ENCODE measurements around the gene DAB1. TPM values are rescaled to one million over a fixed set of nuclear protein-coding genes. Genes with fewer than 3 reads are reported as not detected.
A peak's percentile ranks its signal among the peaks of the same experiment; 100 is the strongest.

The DAB1 gene
- total RNA-seq, 6 donors from 2014 or later, result 0.15 to 0.20 TPM; not detected in 4

- no peak overlapping the region for H3K4me3 ChIP-seq
- H3K36me3 ChIP-seq, result no peaks in the 10 kb centered on the region
- ATAC-seq (ENCODE audit: low FRiP score in 2 of 2) (peak in 1 of 2 donors; percentile 42), DNase-seq (no peak)
- H3K4me1 ChIP-seq, result no peaks in the 10 kb centered on the region
- WGBS, 2 donors, result 57 to 62% methylated on average over 2 of the region's 2 CpGs
- H3K9me3 ChIP-seq, result no peaks in the 10 kb centered on the region
- no peak overlapping the region for H3K27ac ChIP-seq
- TF ChIP-seq POLR2AphosphoS5 (IDR thresholded peaks at IDR 0.05) (no peak), POLR2A (IDR thresholded peaks at IDR 0.05) (no peak), EP300 (IDR thresholded peaks at IDR 0.05) (no peak), CTCF (IDR thresholded peaks at IDR 0.05) (no peak)
- H3K27me3 ChIP-seq, result no peaks in the 10 kb centered on the region
Measured at GRCh38 chr1:56958526-56958925, 465.3 kb downstream of the DAB1 start.

- TF ChIP-seq EP300 (IDR thresholded peaks at IDR 0.05) (no peak), POLR2A (IDR thresholded peaks at IDR 0.05) (no peak), POLR2AphosphoS5 (IDR thresholded peaks at IDR 0.05) (no peak), CTCF (IDR thresholded peaks at IDR 0.05) (no peak)
- H3K36me3 ChIP-seq, result no peaks in the 10 kb centered on the region
- H3K9me3 ChIP-seq, result no peaks in the 10 kb centered on the region
- WGBS, 2 donors, result 50 to 53% methylated on average over 3 of the region's 3 CpGs
- no peak overlapping the region for H3K27ac ChIP-seq
- H3K27me3 ChIP-seq, result no peaks in the 10 kb centered on the region
- no peak overlapping the region for H3K4me3 ChIP-seq
- ATAC-seq (ENCODE audit: low FRiP score in 2 of 2), result no peak
- no peaks in the 10 kb centered on the region for H3K4me1 ChIP-seq
- no peak for DNase-seq
Measured at GRCh38 chr1:56957931-56958330, 465.9 kb downstream of the DAB1 start.

GRCh38 chr1:56954664-56955063 is 469.2 kb downstream of the DAB1 start:
- ATAC-seq (ENCODE audit: low FRiP score in 2 of 2) (no peak), DNase-seq (no peak)
- H3K27ac ChIP-seq, result no peak overlapping the region
- H3K27me3 ChIP-seq, result no peaks in the 10 kb centered on the region
- no peaks in the 10 kb centered on the region for H3K36me3 ChIP-seq
- 88 to 100% methylated on average over 1 of the region's 1 CpG for WGBS, 2 donors
- TF ChIP-seq POLR2A (IDR thresholded peaks at IDR 0.05), result no peak
- TF ChIP-seq EP300 (IDR thresholded peaks at IDR 0.05), result no peak
- no peak for TF ChIP-seq CTCF (IDR thresholded peaks at IDR 0.05)
- no peak overlapping the region for H3K4me3 ChIP-seq
- H3K4me1 ChIP-seq, result no peaks in the 10 kb centered on the region
- no peaks in the 10 kb centered on the region for H3K9me3 ChIP-seq

- no peaks in the 10 kb centered on the region for H3K27me3 ChIP-seq
- DNase-seq (no peak), ATAC-seq (ENCODE audit: low FRiP score in 2 of 2) (no peak)
- TF ChIP-seq POLR2A (IDR thresholded peaks at IDR 0.05) (no peak), CTCF (IDR thresholded peaks at IDR 0.05) (no peak), POLR2AphosphoS5 (IDR thresholded peaks at IDR 0.05) (no peak), EP300 (IDR thresholded peaks at IDR 0.05) (no peak)
- no peaks in the 10 kb centered on the region for H3K4me1 ChIP-seq
- no peak overlapping the region for H3K27ac ChIP-seq
- H3K4me3 ChIP-seq, result no peak overlapping the region
- H3K9me3 ChIP-seq, result no peaks in the 10 kb centered on the region
- 51 to 60% methylated on average over 5 of the region's 5 CpGs for WGBS, 2 donors
- H3K36me3 ChIP-seq, result no peaks in the 10 kb centered on the region
Measured at GRCh38 chr1:56953386-56953785, 470.5 kb downstream of the DAB1 start.

GRCh38 chr1:56952501-56952900 is 471.4 kb downstream of the DAB1 start:
- no peaks in the 10 kb centered on the region for H3K27me3 ChIP-seq
- no peak for TF ChIP-seq POLR2A (IDR thresholded peaks at IDR 0.05)
- TF ChIP-seq CTCF (IDR thresholded peaks at IDR 0.05), result no peak
- TF ChIP-seq POLR2AphosphoS5 (IDR thresholded peaks at IDR 0.05), result no peak
- TF ChIP-seq EP300 (IDR thresholded peaks at IDR 0.05), result no peak
- no peaks in the 10 kb centered on the region for H3K36me3 ChIP-seq
- ATAC-seq (ENCODE audit: low FRiP score in 2 of 2) (no peak), DNase-seq (no peak)
- H3K4me3 ChIP-seq, result no peak overlapping the region
- WGBS, 2 donors, result 87 to 88% methylated on average over 8 of the region's 8 CpGs
- H3K9me3 ChIP-seq, result no peaks in the 10 kb centered on the region
- H3K27ac ChIP-seq, result no peak overlapping the region
- H3K4me1 ChIP-seq, result no peaks in the 10 kb centered on the region

Data from upper lobe of left lung (tissue), 6 donors.